HG03175 (cell line): ENCODE results near the gene SPAG7.
"Not testable (repeated sequence)": the region's sequence is repeated elsewhere in the genome, so short reads cannot be mapped to it uniquely, and the experiment has no call there.

Experiments
- ATAC-seq: cut with Tn5 transposase; IDR thresholded peaks from one replicate; pipeline ENCODE4 v1.9.1; 2021; ENCODE audit warnings: mild to moderate bottlenecking, moderate library complexity; ENCODE audit not compliant: unreplicated experiment

The SPAG7 gene

DNA sequence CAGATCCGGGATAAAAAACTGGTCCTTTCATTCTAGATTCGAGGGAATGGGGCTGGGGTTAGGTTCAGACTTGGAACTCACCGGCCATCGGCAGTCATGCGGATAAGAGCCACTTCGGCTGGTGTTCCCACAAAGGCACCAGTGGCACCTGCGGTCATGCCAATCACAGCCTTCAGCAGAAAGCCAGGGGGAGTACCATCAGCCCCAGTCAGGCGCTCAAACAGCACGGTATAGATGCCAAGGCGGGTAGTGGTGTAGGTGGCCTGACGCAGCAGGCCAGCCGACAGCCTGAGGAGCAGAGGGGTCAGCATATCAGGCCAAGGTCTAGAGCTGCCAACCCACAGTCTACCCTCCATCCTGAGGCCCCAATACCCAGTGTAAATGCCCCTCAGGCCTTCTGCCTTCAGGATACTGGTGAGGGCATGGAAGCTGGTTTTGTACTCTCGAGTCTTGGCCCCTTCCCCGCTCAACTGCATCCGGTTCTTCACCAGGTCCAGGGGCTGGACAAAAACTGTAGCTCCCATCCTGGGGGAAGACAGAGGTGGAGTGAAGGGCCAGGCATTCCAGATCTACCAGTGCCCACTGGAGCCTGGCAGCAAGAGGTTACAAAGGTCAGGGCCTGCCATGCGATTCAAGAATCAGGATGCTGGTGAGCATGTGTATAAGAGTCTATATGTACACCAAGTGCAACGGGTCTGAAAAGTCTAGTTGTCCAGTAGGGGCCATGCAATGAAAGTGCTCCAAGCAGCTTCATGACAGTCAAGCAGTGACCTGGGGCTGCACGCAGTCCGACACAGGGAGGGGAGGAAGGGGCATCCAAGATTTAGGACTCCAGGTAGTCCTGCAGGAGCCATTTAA is 28.7 kb downstream of the SPAG7 start:
- no peak for ATAC-seq

DNA sequence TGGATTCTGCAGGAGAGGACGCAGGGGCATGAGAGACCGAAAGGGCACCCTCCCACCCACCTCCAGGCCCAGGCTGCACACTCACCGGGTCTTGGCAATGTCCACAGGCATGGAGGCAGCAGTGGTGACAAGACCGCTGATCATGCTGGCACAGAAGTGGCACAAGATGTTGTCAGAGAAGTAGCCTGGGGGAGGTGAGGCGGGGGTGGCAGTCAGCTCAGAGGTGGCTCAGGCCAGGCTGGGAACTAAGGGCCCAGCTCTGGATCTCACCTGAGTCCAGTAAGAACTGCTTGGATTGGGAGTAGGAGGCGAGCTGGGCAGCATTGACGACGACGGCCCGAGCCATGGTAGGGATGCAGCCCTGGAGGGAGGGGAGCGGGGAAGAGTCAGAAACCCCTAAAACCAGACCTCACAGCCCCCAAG is 29.5 kb downstream of the SPAG7 start:
- no peak for ATAC-seq

DNA sequence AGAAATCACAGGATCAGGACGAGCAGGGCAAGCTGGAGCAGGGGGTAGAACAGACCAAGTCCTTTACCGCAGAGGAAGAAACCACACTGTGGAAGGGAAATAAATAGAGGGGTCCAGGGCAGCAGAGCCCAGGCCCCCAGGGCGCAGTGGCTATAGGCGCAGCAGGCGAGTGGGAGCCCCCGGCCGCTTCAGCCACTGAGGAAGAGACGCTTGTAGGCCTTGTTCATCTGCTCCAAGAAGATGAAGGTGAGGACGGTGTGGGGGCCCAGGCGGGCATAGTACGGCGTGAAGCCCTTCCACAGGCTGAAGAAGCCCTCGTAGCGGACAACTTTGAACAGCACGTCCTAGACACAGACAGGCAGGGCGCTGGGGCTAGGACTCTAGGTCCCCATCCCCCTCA is 30.1 kb downstream of the SPAG7 start:
- ATAC-seq: no peak

DNA sequence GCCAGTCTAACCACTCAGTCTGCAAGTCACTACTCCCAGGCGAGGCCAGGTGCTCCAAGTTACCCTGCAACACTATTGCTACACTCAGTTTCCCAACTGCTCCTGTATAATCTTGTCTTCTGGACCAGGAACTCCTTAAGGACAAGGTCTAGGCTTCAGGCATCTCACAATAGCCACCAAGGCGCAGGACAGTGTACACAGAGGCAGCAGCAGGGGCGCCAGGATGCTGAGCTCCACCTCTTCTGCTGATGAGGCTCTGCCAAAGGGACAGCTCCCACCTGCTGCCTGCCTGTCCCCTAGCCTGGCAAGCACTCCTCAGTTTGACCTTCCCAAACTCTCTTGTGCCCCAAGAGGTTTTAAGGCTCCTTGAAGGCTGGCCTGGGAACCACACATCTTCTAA is 31.2 kb downstream of the SPAG7 start:
- no peak for ATAC-seq

DNA sequence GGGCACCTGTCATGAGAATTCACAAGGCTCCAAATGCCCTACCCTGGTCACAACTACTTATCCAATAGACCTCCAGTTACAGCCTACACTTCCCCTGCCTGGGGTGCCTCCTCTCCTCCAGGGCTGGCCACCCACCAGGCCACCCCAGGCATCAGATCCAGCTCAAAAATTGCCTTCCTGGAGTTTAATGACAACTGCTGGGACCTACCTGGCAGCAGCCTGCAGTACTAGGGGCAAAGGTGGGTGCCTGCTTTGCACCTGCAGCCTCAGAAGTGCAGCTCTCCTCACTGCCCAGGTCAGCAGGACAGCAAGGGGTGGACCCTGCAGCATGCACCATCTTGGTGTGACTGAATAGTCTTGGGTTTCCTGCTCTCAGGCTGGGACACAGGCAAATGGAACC is 32.0 kb downstream of the SPAG7 start:
- no peak for ATAC-seq

DNA sequence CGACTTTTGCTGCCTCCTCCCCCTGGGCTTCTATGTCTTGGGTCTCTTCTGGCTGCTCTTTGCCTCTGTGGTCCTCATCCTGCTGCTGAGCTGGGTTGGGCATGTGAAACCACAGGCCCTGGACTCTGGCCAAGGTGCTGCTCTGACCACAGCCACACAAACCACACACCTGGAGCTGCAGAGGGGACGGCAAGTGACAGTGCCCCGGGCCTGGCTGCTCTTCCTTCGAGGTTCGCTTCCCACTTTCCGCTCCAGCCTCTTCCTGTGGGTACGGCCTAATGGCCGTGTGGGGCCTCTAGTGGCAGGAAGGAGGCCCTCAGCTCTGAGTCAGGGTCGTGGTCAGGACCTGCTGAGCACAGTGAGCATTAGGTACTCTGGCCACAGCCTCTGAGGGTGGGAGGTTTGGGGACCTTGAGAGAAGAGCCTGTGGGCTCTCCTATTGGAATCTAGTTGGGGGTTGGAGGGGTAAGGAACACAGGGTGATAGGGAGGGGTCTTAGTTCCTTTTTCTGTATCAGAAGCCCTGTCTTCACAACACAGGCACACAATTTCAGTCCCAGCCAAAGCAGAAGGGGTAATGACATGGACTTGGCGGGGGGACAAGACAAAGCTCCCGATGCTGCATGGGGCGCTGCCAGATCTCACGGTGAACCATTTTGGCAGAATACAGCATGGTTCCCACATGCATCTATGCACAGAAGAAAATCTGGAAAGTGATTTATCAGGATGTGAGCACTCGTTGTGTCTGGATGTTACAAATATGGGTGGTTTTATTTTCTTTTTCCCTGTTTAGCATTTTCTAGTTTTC is 33.2 kb downstream of the SPAG7 start:
- ATAC-seq: no peak

DNA sequence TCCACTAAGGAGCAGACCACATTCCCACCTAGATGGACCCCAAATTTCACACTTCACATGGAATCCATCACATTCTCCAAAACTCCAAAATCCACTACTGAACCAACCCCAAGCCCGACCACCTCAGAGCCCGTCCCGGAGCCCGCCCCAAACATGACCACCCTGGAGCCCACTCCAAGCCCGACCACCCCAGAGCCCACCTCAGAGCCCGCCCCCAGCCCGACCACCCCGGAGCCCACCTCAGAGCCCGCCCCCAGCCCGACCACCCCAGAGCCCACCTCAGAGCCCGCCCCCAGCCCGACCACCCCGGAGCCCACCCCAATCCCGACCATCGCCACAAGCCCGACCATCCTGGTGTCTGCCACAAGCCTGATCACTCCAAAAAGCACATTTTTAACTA is 34.0 kb downstream of the SPAG7 start:
- ATAC-seq: no peak

DNA sequence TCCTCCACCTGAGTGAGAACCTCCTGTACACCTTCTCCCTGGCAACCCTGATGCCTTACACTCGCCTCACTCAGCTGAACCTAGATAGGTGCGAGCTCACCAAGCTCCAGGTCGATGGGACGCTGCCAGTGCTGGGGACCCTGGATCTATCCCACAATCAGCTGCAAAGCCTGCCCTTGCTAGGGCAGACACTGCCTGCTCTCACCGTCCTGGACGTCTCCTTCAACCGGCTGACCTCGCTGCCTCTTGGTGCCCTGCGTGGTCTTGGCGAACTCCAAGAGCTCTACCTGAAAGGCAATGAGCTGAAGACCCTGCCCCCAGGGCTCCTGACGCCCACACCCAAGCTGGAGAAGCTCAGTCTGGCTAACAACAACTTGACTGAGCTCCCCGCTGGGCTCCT is 34.9 kb downstream of the SPAG7 start:
- no peak for ATAC-seq

DNA sequence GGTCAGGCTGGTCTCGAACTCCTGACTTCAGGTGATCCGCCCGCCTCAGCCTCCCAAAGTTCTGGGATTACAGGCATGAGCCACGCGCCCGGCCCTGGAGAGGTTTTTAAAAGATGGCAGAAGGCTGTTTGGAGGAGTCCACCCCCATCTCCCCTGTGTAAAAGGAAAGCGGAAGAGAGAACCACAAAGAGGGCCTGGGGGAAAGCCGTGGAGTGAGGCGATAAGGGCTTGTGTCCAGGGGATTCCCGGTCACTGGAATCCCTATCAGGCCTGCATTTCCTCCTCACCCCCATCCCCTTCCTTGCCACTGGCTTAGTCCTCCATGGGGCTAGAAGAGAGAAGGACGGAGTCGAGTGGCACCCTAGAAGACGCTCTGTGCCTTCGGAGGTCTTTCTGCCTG is 35.7 kb downstream of the SPAG7 start, which contains the start of gene GP1BA:
Gene GP1BA (plus strand): TSS at position 315 of the 400 bp plus-strand sequence. CDS start 328 bp downstream, outside the sequence.
- no peak for ATAC-seq

DNA sequence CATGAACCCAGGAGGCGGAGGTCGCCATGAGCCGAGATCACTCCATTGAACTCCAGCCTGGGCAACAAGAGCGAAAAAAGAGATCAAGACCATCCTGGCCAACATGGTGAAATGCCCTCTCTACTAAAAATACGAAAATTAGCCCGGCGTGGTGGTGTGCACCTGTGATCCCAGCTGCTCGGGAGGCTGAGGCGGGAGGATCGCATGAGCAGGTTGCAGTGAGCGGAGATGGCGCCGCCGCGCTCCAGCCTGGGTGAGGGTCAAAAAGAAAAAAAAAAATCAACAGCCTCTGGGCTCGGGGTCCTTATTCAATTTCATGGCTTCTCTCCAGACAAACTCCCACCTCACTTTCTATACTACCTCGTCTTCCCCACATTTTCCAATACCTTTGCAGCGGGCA is 38.7 kb downstream of the SPAG7 start:
- ATAC-seq: no peak

DNA sequence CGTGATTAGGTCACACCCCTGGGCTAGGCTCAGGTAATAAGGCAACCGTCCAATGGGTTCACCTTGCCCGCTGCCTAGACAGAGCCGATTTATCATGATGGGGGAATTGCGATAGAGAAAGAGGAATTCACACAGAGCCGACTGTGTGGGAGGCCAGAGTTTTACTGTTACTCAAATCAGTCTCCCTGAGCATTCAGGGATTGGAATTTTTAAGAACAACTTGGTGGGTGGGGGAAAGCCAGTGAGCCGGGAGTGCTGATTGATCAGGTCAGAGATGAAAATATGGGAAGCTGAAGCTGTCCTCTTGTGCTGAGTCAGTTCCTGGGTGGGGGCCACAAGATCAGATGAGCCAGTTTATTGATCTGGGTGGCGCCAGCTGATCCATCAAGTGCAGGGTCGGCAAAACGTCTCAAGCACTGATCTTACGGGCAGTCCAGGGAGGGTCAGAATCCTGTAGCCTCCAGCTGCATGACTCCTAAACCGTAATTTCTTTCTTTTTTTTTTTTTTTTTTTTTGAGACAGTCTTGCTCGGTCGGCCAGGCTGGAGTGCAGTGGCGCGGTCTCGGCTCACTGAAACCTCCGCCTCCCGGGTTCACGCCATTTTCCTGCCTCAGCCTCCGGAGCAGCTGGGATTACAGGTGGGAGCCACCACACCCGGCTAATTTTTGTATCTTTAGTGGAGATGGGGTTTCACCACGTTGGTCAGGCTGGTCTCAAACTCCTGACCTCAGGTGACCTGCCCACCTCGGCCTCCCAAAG is 40.9 kb downstream of the SPAG7 start:
- ATAC-seq: not testable (repeated sequence)

DNA sequence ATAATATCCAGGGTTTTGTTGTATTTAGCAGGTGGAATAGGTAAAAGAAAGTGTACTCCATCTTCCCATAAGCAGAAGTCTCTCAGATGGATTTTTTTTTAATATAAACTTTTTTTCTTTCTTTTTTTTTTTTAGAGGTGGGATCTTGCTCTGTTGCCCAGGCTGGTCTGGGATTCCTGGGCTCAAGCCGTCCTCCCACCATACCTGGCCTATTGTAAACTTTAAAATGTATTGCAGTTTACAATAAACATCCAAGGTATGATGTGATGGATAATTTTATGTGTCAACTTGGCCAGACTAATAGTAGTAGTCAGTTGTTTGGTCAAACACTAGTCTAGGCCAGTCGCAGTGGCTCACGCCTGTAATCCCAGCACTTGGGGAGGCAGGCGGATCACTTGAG is 46.3 kb downstream of the SPAG7 start:
- no peak for ATAC-seq

DNA sequence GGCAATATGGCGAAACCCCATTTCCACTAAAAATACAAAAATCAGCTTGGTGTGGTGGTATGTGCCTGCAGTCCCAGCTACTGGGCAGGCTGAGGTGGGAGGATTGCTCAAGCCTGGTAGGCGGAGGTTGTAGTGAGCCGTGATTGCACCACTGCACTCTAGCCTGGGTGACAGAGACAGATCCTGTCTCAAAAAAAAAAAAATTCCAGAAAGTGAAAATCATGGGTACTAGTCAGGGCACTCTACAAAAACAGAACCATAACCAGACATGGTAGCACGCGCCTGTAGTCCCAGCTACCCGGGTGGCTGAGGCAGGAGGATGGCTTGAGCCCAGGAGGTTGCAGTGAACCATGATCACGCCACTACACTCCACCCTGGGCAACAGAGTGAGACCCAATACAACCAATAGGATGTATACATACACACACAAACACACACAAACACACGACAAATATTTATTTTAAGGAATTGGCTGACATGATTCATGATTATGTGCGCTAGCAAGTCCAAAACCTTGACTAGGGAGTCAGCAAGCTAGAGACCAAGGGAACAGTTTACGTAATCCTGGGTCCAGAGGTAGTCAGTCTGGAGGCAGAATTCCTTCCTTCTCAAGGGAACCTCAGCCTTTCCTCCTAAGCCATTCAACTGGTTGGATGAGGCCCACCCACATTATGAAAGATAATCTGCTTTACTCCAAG is 47.1 kb downstream of the SPAG7 start:
- ATAC-seq: no peak

DNA sequence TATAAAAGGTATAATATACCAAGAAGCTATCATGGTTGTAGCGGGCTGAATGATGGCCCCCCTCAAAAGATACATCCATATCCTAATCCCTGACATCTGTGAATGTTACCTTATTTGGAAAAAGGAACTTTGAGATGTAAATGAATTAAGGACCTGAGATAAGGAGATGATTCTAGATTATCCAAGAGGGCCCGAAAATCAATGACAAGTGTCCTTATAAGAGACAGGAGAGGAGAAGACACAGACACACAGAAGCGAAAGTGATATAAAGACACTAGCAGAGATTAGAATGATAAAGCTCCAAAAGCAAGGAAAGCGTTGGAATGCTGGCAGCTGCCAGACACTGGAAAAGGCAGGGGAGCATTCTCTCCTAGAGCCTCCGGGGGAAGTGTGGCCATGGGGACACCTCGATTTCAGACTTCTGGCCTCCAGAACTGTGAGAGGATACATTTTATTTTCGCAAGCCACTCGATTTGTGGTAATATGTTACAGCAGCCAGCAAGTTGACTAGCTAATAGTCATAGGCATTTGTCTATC is 48.0 kb downstream of the SPAG7 start:
- no peak for ATAC-seq

DNA sequence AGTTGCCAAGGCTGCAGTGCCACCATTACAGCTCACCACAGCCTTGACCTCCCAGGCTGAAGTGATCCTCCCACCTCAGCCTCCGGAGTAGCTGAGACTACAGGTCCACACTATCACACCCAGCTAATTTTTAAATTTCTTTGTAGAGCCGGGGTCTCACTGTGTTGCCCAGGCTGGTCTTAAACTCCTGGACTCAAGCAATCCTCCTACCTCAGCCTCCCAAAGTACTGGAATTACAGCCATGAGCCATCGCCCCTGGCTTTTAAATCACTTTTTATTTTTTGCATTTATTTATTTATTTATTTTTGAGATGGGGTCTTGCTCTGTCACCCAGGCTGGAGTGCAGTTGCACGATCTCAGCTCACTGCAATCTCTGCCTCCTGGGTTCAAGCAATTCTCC is 53.1 kb downstream of the SPAG7 start:
- ATAC-seq: not testable (repeated sequence)

DNA sequence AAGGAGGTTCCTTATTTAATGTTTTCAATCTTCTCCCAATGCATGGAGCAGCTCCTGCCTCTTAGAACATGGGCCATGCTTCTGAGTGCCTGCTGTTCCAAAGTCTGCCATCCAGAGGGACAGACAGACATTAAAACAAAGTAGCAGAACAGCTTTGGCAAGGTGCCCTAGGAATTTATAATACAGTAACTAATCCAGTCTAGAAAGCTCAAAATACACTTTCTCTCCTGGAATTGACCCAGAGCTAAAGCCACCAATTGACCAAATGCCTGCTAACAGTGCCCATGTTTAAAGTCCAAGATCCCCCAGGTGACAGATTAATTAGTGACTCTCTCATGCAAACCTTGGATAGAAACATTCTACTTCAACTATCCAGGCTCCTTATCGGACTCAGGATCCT is 53.6 kb downstream of the SPAG7 start:
- ATAC-seq: no peak
